ENCODE measurements around the gene UQCRC2.

The UQCRC2 gene

DNA sequence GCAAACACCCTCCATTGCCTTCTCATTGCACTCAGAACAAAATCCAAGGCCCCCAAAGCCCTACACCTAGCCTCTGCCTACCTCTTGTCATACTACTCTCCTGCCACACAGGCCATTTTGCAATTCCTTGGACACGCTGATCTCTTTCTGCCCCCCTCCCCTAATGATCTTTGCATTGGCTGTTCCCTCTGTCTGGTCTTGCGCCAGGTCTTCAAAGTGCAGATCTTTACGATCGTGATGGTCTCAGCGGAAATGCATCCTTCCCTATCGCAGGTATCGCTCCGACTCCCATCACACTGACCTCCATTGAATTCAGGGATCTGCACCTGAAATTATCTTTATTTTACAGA, 54.0 kb downstream of the UQCRC2 start:
- no peaks in the 10 kb centered on the region for H3K36me3 ChIP-seq (ENCODE audit: control insufficient read depth, low read length)
- no peaks in the 10 kb centered on the region for H3K27me3 ChIP-seq (ENCODE audit: control insufficient read depth, low read length)
- TF ChIP-seq CTCF (IDR thresholded peaks at IDR 0.05; ENCODE audit: low read depth, low read length, poor library complexity, severe bottlenecking) = no peak
- no peak for TF ChIP-seq EZH2phosphoT487 (IDR thresholded peaks at IDR 0.05; ENCODE audit: borderline replicate concordance, low read length)
- peaks cover 19% of the 10 kb centered on the region for H3K4me1 ChIP-seq (ENCODE audit: control insufficient read depth, low read length)
- no peaks in the 10 kb centered on the region for H3K9me2 ChIP-seq (replicated peaks; ENCODE audit: control insufficient read depth, low read length)
- H3K27ac ChIP-seq (ENCODE audit: low read depth, low read length) = no peak overlapping the region
- peak overlapping the region; percentile 80 for H3K4me2 ChIP-seq (ENCODE audit: low read length)
- no peaks in the 10 kb centered on the region for H3K9me3 ChIP-seq (ENCODE audit: control insufficient read depth, insufficient read depth, low read length)
- peak overlapping the region; percentile 95 for H3K4me3 ChIP-seq (ENCODE audit: low read length)
- peaks cover 35% of the 10 kb centered on the region for H3K79me2 ChIP-seq (ENCODE audit: control insufficient read depth, low read length)
- 0 out of 2 replicates have a peak, but pooled peaks cover 3% of the 10 kb centered on the region for H3F3A ChIP-seq (ENCODE audit: control insufficient read depth, insufficient read depth)
- H4K20me1 ChIP-seq (ENCODE audit: control insufficient read depth, insufficient read depth, low read depth, low read length) = no peaks in the 10 kb centered on the region

DNA sequence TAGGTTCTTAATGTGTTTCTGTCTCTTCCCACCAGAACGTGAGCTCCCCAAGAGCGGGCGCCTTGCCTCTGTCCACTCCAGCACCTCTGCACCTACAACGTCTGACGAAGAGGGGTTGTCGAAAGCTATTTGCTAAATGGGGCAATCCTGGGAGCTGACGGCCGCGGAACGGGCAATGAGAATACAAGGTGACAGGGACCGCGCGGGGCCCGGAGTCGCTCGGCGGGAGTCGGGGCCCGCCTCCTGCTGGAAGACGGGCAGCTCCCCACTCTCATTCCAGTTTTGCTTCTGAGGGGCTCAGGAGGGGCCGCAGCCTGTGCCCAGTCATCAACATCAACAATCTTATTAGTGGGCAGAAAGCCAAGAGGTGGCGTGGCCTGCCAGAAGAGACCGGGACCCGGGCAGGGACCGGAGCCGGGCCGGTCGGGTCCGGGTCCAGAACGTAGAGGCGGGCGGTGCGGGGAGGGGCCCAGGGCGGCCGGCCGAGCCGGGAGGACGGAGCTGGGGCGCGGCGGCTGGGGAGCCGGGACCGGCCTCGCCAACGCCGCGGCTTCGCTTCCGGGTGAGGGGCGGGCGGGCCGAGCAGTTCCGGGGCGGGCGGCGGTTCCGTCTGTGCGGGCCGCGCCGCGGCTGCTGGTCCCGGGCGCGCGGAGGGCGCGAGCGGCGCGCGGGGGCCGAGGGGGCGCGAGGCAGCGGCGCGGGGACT, 54.5 kb downstream of the UQCRC2 start, which contains the start of gene MOSMO:
Gene MOSMO (plus strand): TSS at position 603 of the 706 bp plus-strand sequence. CDS start 191 bp downstream, outside the sequence.
- Histone ChIP-seq H3F3A (ENCODE audit: control insufficient read depth, insufficient read depth) (0 out of 2 replicates have a peak, but pooled peaks cover 3% of the 10 kb centered on the region), H3K4me1 (ENCODE audit: control insufficient read depth, low read length) (peaks cover 19% of the 10 kb centered on the region), H3K9me3 (ENCODE audit: control insufficient read depth, insufficient read depth, low read length) (no peaks in the 10 kb centered on the region), H3K4me2 (ENCODE audit: low read length) (peak within 1 kb of the TSS; percentile 80), H3K27me3 (ENCODE audit: control insufficient read depth, low read length) (no peaks in the 10 kb centered on the region), H3K9me2 (replicated peaks; ENCODE audit: control insufficient read depth, low read length) (no peaks in the 10 kb centered on the region), H3K27ac (ENCODE audit: low read depth, low read length) (0 out of 2 replicates have a peak within 1 kb of the TSS, but pooled peaks have one; percentile 16), H3K36me3 (ENCODE audit: control insufficient read depth, low read length) (no peaks in the 10 kb centered on the region), H3K79me2 (ENCODE audit: control insufficient read depth, low read length) (peaks cover 36% of the 10 kb centered on the region), H3K4me3 (ENCODE audit: low read length) (peak within 1 kb of the TSS; percentile 95), H4K20me1 (ENCODE audit: control insufficient read depth, insufficient read depth, low read depth, low read length) (no peaks in the 10 kb centered on the region)
- no peak for TF ChIP-seq EZH2phosphoT487 (IDR thresholded peaks at IDR 0.05; ENCODE audit: borderline replicate concordance, low read length)
- TF ChIP-seq CTCF (IDR thresholded peaks at IDR 0.05; ENCODE audit: low read depth, low read length, poor library complexity, severe bottlenecking) = peak; percentile 22

DNA sequence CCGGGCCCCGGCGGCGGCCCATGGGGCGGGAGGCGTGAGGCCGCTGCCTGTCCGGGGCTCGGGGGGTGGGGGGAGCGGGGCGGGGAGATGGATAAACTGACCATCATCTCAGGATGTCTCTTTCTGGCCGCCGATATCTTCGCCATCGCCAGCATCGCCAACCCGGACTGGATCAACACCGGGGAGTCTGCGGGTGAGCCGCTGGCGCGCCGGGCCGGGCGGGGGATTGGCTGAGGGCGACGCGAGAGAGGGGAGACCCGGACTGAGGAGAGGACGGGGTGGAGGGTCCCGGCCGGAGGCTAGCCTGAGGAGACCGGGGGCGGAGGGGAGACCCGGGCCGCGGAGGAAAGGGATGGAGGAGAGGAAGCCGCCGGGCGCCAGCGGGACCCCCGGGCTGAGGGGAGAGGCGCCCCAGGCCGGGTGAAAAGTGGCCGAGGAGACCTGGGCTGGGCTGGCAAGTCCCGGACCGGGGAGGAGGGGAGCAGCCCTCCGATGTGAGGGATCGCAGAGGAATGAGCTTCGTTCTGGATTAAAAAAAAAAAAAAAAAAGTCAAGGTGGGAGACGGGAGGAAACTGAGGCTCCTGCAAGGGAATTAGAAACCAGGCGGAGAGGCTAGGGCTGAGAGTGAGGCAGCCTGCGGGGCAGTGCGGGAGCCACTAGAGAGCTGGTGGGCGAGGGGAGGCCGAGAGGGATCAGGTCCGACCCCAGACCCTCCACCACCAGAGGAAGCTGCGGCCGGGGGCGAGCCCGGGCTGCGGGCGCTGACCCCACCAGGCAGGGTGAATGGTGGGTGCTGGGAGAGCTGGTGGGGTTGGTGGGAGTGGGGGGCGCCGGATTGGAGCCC, 55.3 kb downstream of the UQCRC2 start:
- Histone ChIP-seq H4K20me1 (ENCODE audit: control insufficient read depth, insufficient read depth, low read depth, low read length) (no peaks in the 10 kb centered on the region), H3K79me2 (ENCODE audit: control insufficient read depth, low read length) (peaks cover 44% of the 10 kb centered on the region), H3K27ac (ENCODE audit: low read depth, low read length) (no peak overlapping the region), H3K9me3 (ENCODE audit: control insufficient read depth, insufficient read depth, low read length) (no peaks in the 10 kb centered on the region), H3K9me2 (replicated peaks; ENCODE audit: control insufficient read depth, low read length) (no peaks in the 10 kb centered on the region), H3K27me3 (ENCODE audit: control insufficient read depth, low read length) (no peaks in the 10 kb centered on the region), H3K4me2 (ENCODE audit: low read length) (peak overlapping the region; percentile 78), H3K4me3 (ENCODE audit: low read length) (peak overlapping the region; percentile 89), H3K4me1 (ENCODE audit: control insufficient read depth, low read length) (peaks cover 19% of the 10 kb centered on the region), H3K36me3 (ENCODE audit: control insufficient read depth, low read length) (no peaks in the 10 kb centered on the region), H3F3A (ENCODE audit: control insufficient read depth, insufficient read depth) (0 out of 2 replicates have a peak, but pooled peaks cover 3% of the 10 kb centered on the region)
- no peak for TF ChIP-seq CTCF (IDR thresholded peaks at IDR 0.05; ENCODE audit: low read depth, low read length, poor library complexity, severe bottlenecking)
- TF ChIP-seq EZH2phosphoT487 (IDR thresholded peaks at IDR 0.05; ENCODE audit: borderline replicate concordance, low read length) = no peak
